ENCODE measurements around the gene ACP6. TPM values are rescaled to one million over a fixed set of nuclear protein-coding genes. Genes with fewer than 3 reads are reported as not detected.

ACP6 gene
- total RNA-seq, 3 donors from 2014 or later = 5.1 to 19.7 (median 18.9) TPM

GRCh38 chr1:147669469-147670318 lies 630 bp downstream of the ACP6 start:
- intact Hi-C loops (cut with DNase I; ENCODE audit: low total_unique reads) = no loop called here
- no peak for DNase-seq (ENCODE audit: low spot score in 2 of 2)

GRCh38 chr1:147665521-147665920 lies 4.8 kb downstream of the ACP6 start:
- DNase-seq (ENCODE audit: low spot score in 2 of 2) = no peak
- intact Hi-C loops (cut with DNase I; ENCODE audit: low total_unique reads) = no loop called here

More at GRCh38 chr1:147669469-147670318, 630 bp downstream of the ACP6 start:
- no peaks in the 10 kb centered on the region for H3K27me3 ChIP-seq
- H3K36me3 ChIP-seq = no peaks in the 10 kb centered on the region
- TF ChIP-seq POLR2A (IDR thresholded peaks at IDR 0.05) (no peak), CTCF (IDR thresholded peaks at IDR 0.05) (no peak), POLR2AphosphoS5 (IDR thresholded peaks at IDR 0.05) (no peak)
- no peaks in the 10 kb centered on the region for H3K9me3 ChIP-seq
- H3K4me3 ChIP-seq = peak overlapping the region; percentile 61 to 86 (median 81)
- peaks cover 0 to 6% of the 10 kb centered on the region in 2 donors for H3K4me1 ChIP-seq
- peak overlapping the region; percentile 67 to 75 for H3K27ac ChIP-seq

GRCh38 chr1:147664206-147664605 lies 6.1 kb downstream of the ACP6 start:
- H3K9me3 ChIP-seq = no peaks in the 10 kb centered on the region
- H3K4me3 ChIP-seq = no peak overlapping the region
- no peak overlapping the region for H3K27ac ChIP-seq
- no peak for DNase-seq (ENCODE audit: low spot score in 2 of 2)
- intact Hi-C loops (cut with DNase I; ENCODE audit: low total_unique reads) = no loop called here
- H3K4me1 ChIP-seq = peaks cover 0 to 6% of the 10 kb centered on the region in 2 donors
- H3K27me3 ChIP-seq = no peaks in the 10 kb centered on the region
- no peaks in the 10 kb centered on the region for H3K36me3 ChIP-seq
- TF ChIP-seq POLR2AphosphoS5 (IDR thresholded peaks at IDR 0.05) (no peak), POLR2A (IDR thresholded peaks at IDR 0.05) (no peak), CTCF (IDR thresholded peaks at IDR 0.05) (no peak)

More at GRCh38 chr1:147665521-147665920, 4.8 kb downstream of the ACP6 start:
- H3K36me3 ChIP-seq = no peaks in the 10 kb centered on the region
- H3K4me1 ChIP-seq = peaks cover 0 to 6% of the 10 kb centered on the region in 2 donors
- TF ChIP-seq POLR2AphosphoS5 (IDR thresholded peaks at IDR 0.05) = no peak
- TF ChIP-seq CTCF (IDR thresholded peaks at IDR 0.05) = no peak
- TF ChIP-seq POLR2A (IDR thresholded peaks at IDR 0.05) = no peak
- no peaks in the 10 kb centered on the region for H3K9me3 ChIP-seq
- no peak overlapping the region for H3K4me3 ChIP-seq
- no peak overlapping the region for H3K27ac ChIP-seq
- no peaks in the 10 kb centered on the region for H3K27me3 ChIP-seq

- Histone ChIP-seq H3K27me3 (no peaks in the 10 kb centered on the region), H3K36me3 (peaks cover 10% of the 10 kb centered on the region), H3K9me3 (no peaks in the 10 kb centered on the region), H3K4me3 (no peak overlapping the region), H3K4me1 (no peaks in the 10 kb centered on the region), H3K27ac (no peak overlapping the region)
- no peak for DNase-seq (ENCODE audit: low spot score in 2 of 2)
- TF ChIP-seq POLR2A (IDR thresholded peaks at IDR 0.05) = no peak
- no peak for TF ChIP-seq CTCF (IDR thresholded peaks at IDR 0.05)
- TF ChIP-seq POLR2AphosphoS5 (IDR thresholded peaks at IDR 0.05) = no peak
- intact Hi-C loops (cut with DNase I; ENCODE audit: low total_unique reads) = no loop called here
These were observed 15.8 kb downstream of the ACP6 start for GRCh38 chr1:147654511-147654910.

GRCh38 chr1:147652306-147652705 lies 18.0 kb downstream of the ACP6 start:
- no peaks in the 10 kb centered on the region for H3K4me1 ChIP-seq
- H3K27me3 ChIP-seq = no peaks in the 10 kb centered on the region
- H3K27ac ChIP-seq = no peak overlapping the region
- H3K4me3 ChIP-seq = no peak overlapping the region
- H3K9me3 ChIP-seq = no peaks in the 10 kb centered on the region
- no peak for TF ChIP-seq POLR2AphosphoS5 (IDR thresholded peaks at IDR 0.05)
- no peak for TF ChIP-seq CTCF (IDR thresholded peaks at IDR 0.05)
- no peak for TF ChIP-seq POLR2A (IDR thresholded peaks at IDR 0.05)
- no peak for DNase-seq (ENCODE audit: low spot score in 2 of 2)
- intact Hi-C loops (cut with DNase I; ENCODE audit: low total_unique reads) = no loop called here
- H3K36me3 ChIP-seq = peaks cover 14% of the 10 kb centered on the region
